ENCODE data around the gene MREG.

DNA sequence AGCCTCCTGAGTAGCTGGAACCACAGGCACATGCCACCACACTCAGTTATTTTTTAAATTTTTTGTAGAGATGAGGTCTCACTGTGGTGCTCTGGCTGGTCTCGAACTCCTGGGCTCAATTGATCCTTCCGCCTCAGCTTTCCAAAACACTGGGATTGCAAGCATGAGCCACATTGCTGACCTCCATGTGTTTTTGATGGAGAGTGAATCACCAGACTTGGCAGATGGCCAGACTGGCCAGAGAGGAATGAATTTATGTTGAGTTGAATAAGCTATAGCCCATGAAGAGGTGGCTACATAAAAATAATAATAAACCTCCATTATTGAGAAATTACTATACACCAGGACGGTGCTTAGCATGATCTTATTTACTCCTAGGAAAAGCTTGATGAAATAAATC lies 91.5 kb downstream of the MREG start:
- no peak for TF ChIP-seq EZH2 (IDR thresholded peaks at IDR 0.05; ENCODE audit: insufficient read depth, poor library complexity, severe bottlenecking)
- TF ChIP-seq EZH2phosphoT487 (IDR thresholded peaks at IDR 0.05; ENCODE audit: insufficient read depth, low read depth): no peak
